HepG2 (cell line): Measurements from ENCODE around the gene LY6G5B. TPM values are rescaled to one million over a fixed set of nuclear protein-coding genes. Genes with fewer than 3 reads are reported as not detected.

Source experiments
- CTCF ChIP-seq: sonication (generic); formaldehyde crosslinking; IDR thresholded peaks from 2 replicates; pipeline ENCODE4 v1.5.0; 2020; ENCODE audit warnings: mild to moderate bottlenecking, missing genetic modification reagents, moderate library complexity
- DNMT3B ChIP-seq: conservative IDR thresholded peaks from 2 replicates; pipeline ENCODE4 v1.6.1; 2016; ENCODE audit warnings: missing biosample characterization, control low read depth
- E2F1 ChIP-seq: sonication (generic); formaldehyde crosslinking; IDR thresholded peaks from 2 replicates; pipeline ENCODE4 v1.5.0; 2020; ENCODE audit warnings: missing genetic modification reagents
- FOSL1 ChIP-seq: sonication (generic); formaldehyde crosslinking; IDR thresholded peaks from 2 replicates; pipeline ENCODE4 v1.9.0; 2021; ENCODE audit warnings: missing genetic modification reagents, borderline replicate concordance
- HIVEP1 ChIP-seq: sonication (generic); formaldehyde crosslinking; IDR thresholded peaks from 2 replicates; pipeline ENCODE4 v1.4.0; 2020; ENCODE audit warnings: mild to moderate bottlenecking, missing genetic modification reagents
- HMG20A ChIP-seq: IDR thresholded peaks from 2 replicates; pipeline ENCODE4 v1.6.1; 2016; ENCODE audit warnings: borderline replicate concordance
- IKZF4 ChIP-seq: sonication (generic); formaldehyde crosslinking; IDR thresholded peaks from 2 replicates; pipeline ENCODE4 v1.5.1; 2020; ENCODE audit warnings: borderline replicate concordance, mild to moderate bottlenecking, low read depth, missing genetic modification reagents; ENCODE audit errors: not compliant biosample characterization
- IRF9 ChIP-seq: sonication (generic); formaldehyde crosslinking; IDR thresholded peaks from 2 replicates; pipeline ENCODE4 v1.8.0; 2022; ENCODE audit warnings: missing genetic modification reagents, mild to moderate bottlenecking, borderline replicate concordance
- PRDM10 ChIP-seq: sonication (generic); formaldehyde crosslinking; IDR thresholded peaks from 2 replicates; pipeline ENCODE4 v1.4.0; 2020; ENCODE audit warnings: low read depth, missing genetic modification reagents
- TARDBP ChIP-seq: sonication (generic); formaldehyde crosslinking; IDR thresholded peaks from 2 replicates; pipeline ENCODE4 v1.8.0; 2022; ENCODE audit warnings: mild to moderate bottlenecking, missing genetic modification reagents
- ZNF142 ChIP-seq: sonication (generic); formaldehyde crosslinking; IDR thresholded peaks from 2 replicates; pipeline ENCODE4 v1.4.0; 2020; ENCODE audit warnings: missing genetic modification reagents
- ZNF335 ChIP-seq: sonication (generic); formaldehyde crosslinking; IDR thresholded peaks from 2 replicates; pipeline ENCODE4 v1.4.0; 2020; ENCODE audit warnings: missing genetic modification reagents
- ZNF737 ChIP-seq: sonication (generic); formaldehyde crosslinking; IDR thresholded peaks from 2 replicates; pipeline ENCODE4 v1.5.0; 2020; ENCODE audit warnings: missing genetic modification reagents, mild to moderate bottlenecking, borderline replicate concordance
- ZNF780A ChIP-seq: sonication (generic); formaldehyde crosslinking; IDR thresholded peaks from 2 replicates; pipeline ENCODE4 v1.8.0; 2022; ENCODE audit warnings: mild to moderate bottlenecking, missing genetic modification reagents, moderate library complexity
- polyA plus RNA-seq, 8 experiments: library from polyadenylated mRNA; depleted of rRNA in 3 of 8; stranded (reverse) in 7 of 8; unstranded in 1 of 8; fragments of >200 nt; fragmentation: Illumina TruSeq in 4 of 8; extraction: Trizol in 4 of 8; gene quantifications; 2 replicates each; pipeline versions ENCODE4 v1.2.1 to v1.2.3, GENCODE V29; 2011 to 2016; ENCODE audit warnings: low read depth in 4 of 8, missing spikeins in 1 of 8, mixed read lengths in 1 of 8; ENCODE audit not compliant: insufficient read depth in 1 of 8
- total RNA-seq, 5 experiments: library from RNA; depleted of rRNA; stranded (reverse); fragments of >200 nt; fragmentation: Illumina TruSeq; extraction: Trizol; gene quantifications; 2 replicates each; pipeline ENCODE4 v1.2.3, GENCODE V29; 2016; ENCODE audit warnings: low read depth in 1 of 5

LY6G5B gene
- total and polyA plus RNA-seq, 2 of the 13 experiments (the other 11 are each of a cell fraction or from before 2014, with no cell fraction given) = 7.8 to 15.7 TPM

- TF ChIP-seq PRDM10 = peak; percentile 51; the same call in 1 of the 2 replicates
- TF ChIP-seq TARDBP (CRISPR knock-in tag) = no peak; the same call in 1 of the 2 replicates
- peak; percentile 97 for TF ChIP-seq E2F1 (CRISPR knock-in tag)
- peak; percentile 53; the same call in 1 of the 2 replicates for TF ChIP-seq ZNF780A
- TF ChIP-seq CTCF (CRISPR knock-in tag) = no peak; the same call in 1 of the 2 replicates
- no peak for TF ChIP-seq HMG20A (CRISPR knock-in tag)
- 0 out of 2 replicates have a peak, but pooled peaks have one; percentile 34 for TF ChIP-seq ZNF142
- TF ChIP-seq HIVEP1 = no peak
- 0 out of 2 replicates have a peak, but pooled peaks have one; percentile 24 for TF ChIP-seq ZNF737 (CRISPR knock-in tag)
- peak; percentile 97 for TF ChIP-seq ZNF335
- no peak for TF ChIP-seq DNMT3B
- peak; percentile 81 for TF ChIP-seq IRF9 (CRISPR knock-in tag)
- peak; percentile 65 for TF ChIP-seq IKZF4 (CRISPR knock-in tag)
- no peak for TF ChIP-seq FOSL1
Measured at GRCh38 chr6:31664790-31665500, 4.8 kb upstream of the LY6G5B start, which contains the start of gene GPANK1 (continued).
